Activated T-cell treated with anti-CD3 and anti-CD28 coated beads, Interleukin-2, amount 50 U/mL, for 1 hour (primary cell): ENCODE measurements around the gene COL13A1.

ENCODE experiments used
- DNase-seq: peaks from one replicate; pipeline ENCODE4 v3.0.0-alpha.2; 2020

Gene COL13A1

GRCh38 chr10:69871074-69871473 lies 69.4 kb downstream of the COL13A1 start:
- DNase-seq = no peak

- DNase-seq = no peak
Measured at GRCh38 chr10:69872323-69872722, 70.6 kb downstream of the COL13A1 start.

- no peak for DNase-seq
Measured at GRCh38 chr10:69873135-69873639, 71.5 kb downstream of the COL13A1 start.

- no peak for DNase-seq
Measured at GRCh38 chr10:69874449-69874848, 72.7 kb downstream of the COL13A1 start.

GRCh38 chr10:69875856-69876255 lies 74.2 kb downstream of the COL13A1 start:
- no peak for DNase-seq

- no peak for DNase-seq
Measured at GRCh38 chr10:69876286-69876685, 74.6 kb downstream of the COL13A1 start.

GRCh38 chr10:69876931-69877330 lies 75.2 kb downstream of the COL13A1 start:
- DNase-seq = no peak

GRCh38 chr10:69878038-69878437 lies 76.3 kb downstream of the COL13A1 start:
- no peak for DNase-seq

- no peak for DNase-seq
Measured at GRCh38 chr10:69878951-69879350, 77.2 kb downstream of the COL13A1 start.

GRCh38 chr10:69879634-69880257 lies 78.0 kb downstream of the COL13A1 start:
- no peak for DNase-seq

GRCh38 chr10:69880301-69881081 lies 78.8 kb downstream of the COL13A1 start:
- no peak for DNase-seq

GRCh38 chr10:69881202-69881601 lies 79.5 kb downstream of the COL13A1 start:
- no peak for DNase-seq

- no peak for DNase-seq
Measured at GRCh38 chr10:69883310-69884023, 81.8 kb downstream of the COL13A1 start.

- DNase-seq = no peak
Measured at GRCh38 chr10:69884024-69884367, 82.3 kb downstream of the COL13A1 start.

GRCh38 chr10:69884686-69885085 lies 83.0 kb downstream of the COL13A1 start:
- no peak for DNase-seq

GRCh38 chr10:69885379-69886013 lies 83.8 kb downstream of the COL13A1 start:
- no peak for DNase-seq

- no peak for DNase-seq
Measured at GRCh38 chr10:69888882-69889584, 87.3 kb downstream of the COL13A1 start.

GRCh38 chr10:69890065-69890847 lies 88.5 kb downstream of the COL13A1 start:
- DNase-seq = no peak

- no peak for DNase-seq
Measured at GRCh38 chr10:69891057-69891617, 89.4 kb downstream of the COL13A1 start.

- DNase-seq = no peak
Measured at GRCh38 chr10:69892406-69892805, 90.7 kb downstream of the COL13A1 start.

- DNase-seq = no peak
Measured at GRCh38 chr10:69892816-69893215, 91.1 kb downstream of the COL13A1 start.
